HG03139 (cell line): ENCODE measurements around the gene RNF152.

Experiments
- ATAC-seq: cut with Tn5 transposase; IDR thresholded peaks from one replicate; pipeline ENCODE4 v1.9.1; 2021; ENCODE audit not compliant: unreplicated experiment

The RNF152 gene

GRCh38 chr18:61894751-61895524 is 2.1 kb upstream of the RNF152 start:
- ATAC-seq: no peak

- peak; percentile 56 for ATAC-seq
These were observed 1.4 kb upstream of the RNF152 start for GRCh38 chr18:61893971-61894750.

GRCh38 chr18:61893309-61893970 is 633 bp upstream of the RNF152 start:
- ATAC-seq: peak; percentile 9

- no peak for ATAC-seq
These were observed 913 bp downstream of the RNF152 start for GRCh38 chr18:61891894-61892293.

- ATAC-seq: no peak
These were observed 1.5 kb downstream of the RNF152 start for GRCh38 chr18:61891271-61891670.

- ATAC-seq: no peak
These were observed 2.5 kb downstream of the RNF152 start for GRCh38 chr18:61890344-61890743.

GRCh38 chr18:61889541-61889940 is 3.3 kb downstream of the RNF152 start:
- ATAC-seq: no peak

- no peak for ATAC-seq
These were observed 4.2 kb downstream of the RNF152 start for GRCh38 chr18:61888622-61889021.

GRCh38 chr18:61887838-61888237 is 5.0 kb downstream of the RNF152 start:
- no peak for ATAC-seq

GRCh38 chr18:61883547-61883946 is 9.3 kb downstream of the RNF152 start:
- ATAC-seq: no peak

GRCh38 chr18:61882296-61883004 is 10.4 kb downstream of the RNF152 start:
- no peak for ATAC-seq

- ATAC-seq: no peak
These were observed 15.9 kb downstream of the RNF152 start for GRCh38 chr18:61876899-61877298.

- ATAC-seq: no peak
These were observed 22.7 kb downstream of the RNF152 start for GRCh38 chr18:61870151-61870550.

GRCh38 chr18:61869636-61870035 is 23.2 kb downstream of the RNF152 start:
- no peak for ATAC-seq

GRCh38 chr18:61865466-61866175 is 27.2 kb downstream of the RNF152 start:
- no peak for ATAC-seq

- ATAC-seq: no peak
These were observed 31.4 kb downstream of the RNF152 start for GRCh38 chr18:61861372-61861771.

- no peak for ATAC-seq
These were observed 32.5 kb downstream of the RNF152 start for GRCh38 chr18:61860302-61860701.

GRCh38 chr18:61859113-61859512 is 33.7 kb downstream of the RNF152 start:
- no peak for ATAC-seq

GRCh38 chr18:61856678-61857077 is 36.1 kb downstream of the RNF152 start:
- ATAC-seq: no peak
